GM21786 (cell line): ENCODE results near the gene SLC31A1.

Experiments
- ATAC-seq: cut with Tn5 transposase; IDR thresholded peaks from one replicate; pipeline ENCODE4 v1.9.1; 2021; ENCODE audit not compliant: unreplicated experiment

Gene SLC31A1

GRCh38 chr9:113302792-113303418 lies 81.6 kb downstream of the SLC31A1 start, which contains the start of gene RNF183:
Gene RNF183 (minus strand): TSS chr9:113303376. CDS start chr9:113298184, 5,192 bp downstream.
- ATAC-seq, result no peak

GRCh38 chr9:113306566-113306965 lies 85.2 kb downstream of the SLC31A1 start:
- no peak for ATAC-seq

GRCh38 chr9:113307396-113307975 lies 86.1 kb downstream of the SLC31A1 start:
- ATAC-seq, result no peak

- ATAC-seq, result peak; percentile 47
Observed at GRCh38 chr9:113309204-113309813, 88.0 kb downstream of the SLC31A1 start.

GRCh38 chr9:113310538-113310937 lies 89.2 kb downstream of the SLC31A1 start:
- no peak for ATAC-seq

GRCh38 chr9:113311961-113312360 lies 90.6 kb downstream of the SLC31A1 start:
- no peak for ATAC-seq

GRCh38 chr9:113313261-113313660 lies 91.9 kb downstream of the SLC31A1 start:
- no peak for ATAC-seq
